BLaER1 treated with 17β-estradiol and CSF1 and Interleukin-3, amounts not matched to agents 10 nM and 100 nM (cell line): ENCODE results near the gene STX8.

Experiments
- H3K27ac ChIP-seq, 11 experiments: shearing (Covaris generic); formaldehyde crosslinking; 2 replicates each; pipeline ENCODE4 v1.8.1; 2022
- H3K27me3 ChIP-seq, 11 experiments: shearing (Covaris generic); formaldehyde crosslinking; 2 replicates each; pipeline ENCODE4 v1.8.1; 2022
- H3K36me3 ChIP-seq, 11 experiments: shearing (Covaris generic); formaldehyde crosslinking; 2 replicates each; pipeline ENCODE4 v1.8.1; 2022
- H3K4me1 ChIP-seq, 10 experiments: shearing (Covaris generic); formaldehyde crosslinking; 2 replicates each; pipeline ENCODE4 v1.8.1; 2022
- H3K4me2 ChIP-seq, 11 experiments: shearing (Covaris generic); formaldehyde crosslinking; 2 replicates each; pipeline ENCODE4 v1.8.1; 2022
- H3K4me3 ChIP-seq, 10 experiments: shearing (Covaris generic); formaldehyde crosslinking; 2 replicates each; pipeline ENCODE4 v1.8.1; 2022
- H3K9ac ChIP-seq, 11 experiments: shearing (Covaris generic); formaldehyde crosslinking; 2 replicates each; pipeline ENCODE4 v1.8.1; 2022
- H3K9me3 ChIP-seq, 11 experiments: shearing (Covaris generic); formaldehyde crosslinking; replicated peaks in 1 of 11; 2 replicates each; pipeline ENCODE4 v1.8.1; 2022
- H4K20me1 ChIP-seq, 11 experiments: shearing (Covaris generic); formaldehyde crosslinking; 2 replicates each; pipeline ENCODE4 v1.8.1; 2022
- Cebpa-rat ChIP-seq, 11 experiments: shearing (Covaris generic); IDR thresholded peaks; 2 replicates each; pipeline ENCODE4 v1.8.1; 2022

STX8 gene

GRCh38 chr17:9419932-9420453 lies 155.6 kb downstream of the STX8 start:
- peaks cover 4 to 61% (median 24%) of the 10 kb centered on the region in 11 experiments; a peak in 12 of 22 replicates for H3K36me3 ChIP-seq
- no peak overlapping the region for H3K27ac ChIP-seq

GRCh38 chr17:9414471-9414870 lies 161.1 kb downstream of the STX8 start:
- H3K9me3 ChIP-seq = peaks cover 24 to 34% (median 31%) of the 10 kb centered on the region in 11 experiments
- no peaks in the 10 kb centered on the region; a peak in 1 of 22 replicates for H4K20me1 ChIP-seq
- no peak overlapping the region for H3K4me3 ChIP-seq

More at GRCh38 chr17:9419932-9420453, 155.6 kb downstream of the STX8 start:
- Histone ChIP-seq H3K27me3 (no peaks in the 10 kb centered on the region), H3K4me2 (no peak overlapping the region), H3K4me3 (no peak overlapping the region), H3K9me3 (peaks cover 37 to 66% (median 52%) of the 10 kb centered on the region in 11 experiments), H4K20me1 (no peaks in the 10 kb centered on the region; a peak in 1 of 22 replicates), H3K9ac (no peak overlapping the region), H3K4me1 (no peaks in the 10 kb centered on the region)
- no peak for TF ChIP-seq Cebpa-rat (IDR thresholded peaks at IDR 0.05)

GRCh38 chr17:9410737-9411136 lies 164.9 kb downstream of the STX8 start:
- no peak for TF ChIP-seq Cebpa-rat (IDR thresholded peaks at IDR 0.05)
- H3K4me3 ChIP-seq = no peak overlapping the region
- H3K9me3 ChIP-seq = peaks cover 0 to 4% (median 0%) of the 10 kb centered on the region in 11 experiments; a peak in 2 of 22 replicates
- H3K9ac ChIP-seq = no peak overlapping the region
- no peaks in the 10 kb centered on the region for H3K36me3 ChIP-seq
- no peak overlapping the region for H3K27ac ChIP-seq
- no peak overlapping the region for H3K4me2 ChIP-seq
- no peaks in the 10 kb centered on the region; a peak in 1 of 22 replicates for H4K20me1 ChIP-seq
- H3K27me3 ChIP-seq = no peaks in the 10 kb centered on the region
- no peaks in the 10 kb centered on the region for H3K4me1 ChIP-seq

More at GRCh38 chr17:9414471-9414870, 161.1 kb downstream of the STX8 start:
- Histone ChIP-seq H3K9ac (no peak overlapping the region), H3K36me3 (peaks cover 0 to 21% (median 11%) of the 10 kb centered on the region in 11 experiments; a peak in 7 of 22 replicates), H3K4me1 (no peaks in the 10 kb centered on the region), H3K27me3 (no peaks in the 10 kb centered on the region), H3K4me2 (no peak overlapping the region), H3K27ac (no peak overlapping the region)
- TF ChIP-seq Cebpa-rat (IDR thresholded peaks at IDR 0.05) = no peak

GRCh38 chr17:9410301-9410700 lies 165.3 kb downstream of the STX8 start:
- Histone ChIP-seq H3K9me3 (peaks cover 0 to 4% (median 0%) of the 10 kb centered on the region in 11 experiments; a peak in 1 of 22 replicates), H3K27ac (no peak overlapping the region), H3K36me3 (no peaks in the 10 kb centered on the region), H4K20me1 (no peaks in the 10 kb centered on the region; a peak in 1 of 22 replicates), H3K27me3 (no peaks in the 10 kb centered on the region), H3K4me3 (no peak overlapping the region), H3K4me1 (no peaks in the 10 kb centered on the region), H3K4me2 (no peak overlapping the region), H3K9ac (no peak overlapping the region)
- TF ChIP-seq Cebpa-rat (IDR thresholded peaks at IDR 0.05) = no peak

- H4K20me1 ChIP-seq = no peaks in the 10 kb centered on the region; a peak in 1 of 22 replicates
- TF ChIP-seq Cebpa-rat (IDR thresholded peaks at IDR 0.05) = no peak
- H3K36me3 ChIP-seq = no peaks in the 10 kb centered on the region
- no peak overlapping the region for H3K9ac ChIP-seq
- H3K4me1 ChIP-seq = no peaks in the 10 kb centered on the region
- H3K27ac ChIP-seq = no peak overlapping the region
- H3K4me3 ChIP-seq = no peak overlapping the region
- no peak overlapping the region for H3K4me2 ChIP-seq
- no peaks in the 10 kb centered on the region for H3K27me3 ChIP-seq
- H3K9me3 ChIP-seq = no peaks in the 10 kb centered on the region
Observed at GRCh38 chr17:9409878-9410277, 165.7 kb downstream of the STX8 start.

GRCh38 chr17:9408868-9409829 lies 166.5 kb downstream of the STX8 start:
- Histone ChIP-seq H3K9ac (no peak overlapping the region), H3K4me1 (no peaks in the 10 kb centered on the region), H4K20me1 (no peaks in the 10 kb centered on the region; a peak in 1 of 22 replicates), H3K4me2 (no peak overlapping the region), H3K27ac (no peak overlapping the region), H3K36me3 (no peaks in the 10 kb centered on the region), H3K4me3 (no peak overlapping the region), H3K9me3 (no peaks in the 10 kb centered on the region), H3K27me3 (no peaks in the 10 kb centered on the region)
- TF ChIP-seq Cebpa-rat (IDR thresholded peaks at IDR 0.05) = no peak

- H3K4me2 ChIP-seq = no peak overlapping the region
- no peak for TF ChIP-seq Cebpa-rat (IDR thresholded peaks at IDR 0.05)
- no peaks in the 10 kb centered on the region for H3K4me1 ChIP-seq
- no peak overlapping the region for H3K9ac ChIP-seq
- H3K36me3 ChIP-seq = no peaks in the 10 kb centered on the region
- no peaks in the 10 kb centered on the region for H3K27me3 ChIP-seq
- no peak overlapping the region for H3K27ac ChIP-seq
- H4K20me1 ChIP-seq = no peaks in the 10 kb centered on the region; a peak in 1 of 22 replicates
- H3K9me3 ChIP-seq = no peaks in the 10 kb centered on the region
- no peak overlapping the region for H3K4me3 ChIP-seq
Observed at GRCh38 chr17:9408381-9408780, 167.2 kb downstream of the STX8 start.

- no peak overlapping the region for H3K9ac ChIP-seq
- no peaks in the 10 kb centered on the region for H3K9me3 ChIP-seq
- H3K36me3 ChIP-seq = no peaks in the 10 kb centered on the region
- no peaks in the 10 kb centered on the region; a peak in 1 of 22 replicates for H4K20me1 ChIP-seq
- no peak overlapping the region for H3K4me3 ChIP-seq
- no peak for TF ChIP-seq Cebpa-rat (IDR thresholded peaks at IDR 0.05)
- no peaks in the 10 kb centered on the region for H3K27me3 ChIP-seq
- H3K27ac ChIP-seq = no peak overlapping the region
- no peak overlapping the region for H3K4me2 ChIP-seq
- H3K4me1 ChIP-seq = no peaks in the 10 kb centered on the region
Observed at GRCh38 chr17:9406046-9406606, 169.5 kb downstream of the STX8 start.

- TF ChIP-seq Cebpa-rat (IDR thresholded peaks at IDR 0.05) = no peak
- Histone ChIP-seq H3K27ac (no peak overlapping the region), H3K27me3 (no peaks in the 10 kb centered on the region), H4K20me1 (no peaks in the 10 kb centered on the region), H3K4me2 (no peak overlapping the region), H3K4me3 (no peak overlapping the region), H3K9me3 (no peaks in the 10 kb centered on the region), H3K9ac (no peak overlapping the region), H3K4me1 (no peaks in the 10 kb centered on the region), H3K36me3 (peaks cover 0 to 9% (median 0%) of the 10 kb centered on the region in 11 experiments; a peak in 1 of 22 replicates)
Observed at GRCh38 chr17:9403257-9403656, 172.4 kb downstream of the STX8 start.
